Nephron (organoid): ENCODE data around the gene SPO11.

Source experiments
- H3K27ac Mint-ChIP-seq, 3 experiments: 2 replicates each; pipeline ENCODE4 v1.8.0; 2020; ENCODE audit warnings: mixed read lengths in 3 of 3, mild to moderate bottlenecking in 2 of 3, moderate library complexity in 1 of 3
- H3K27me3 Mint-ChIP-seq: 2 replicates; pipeline ENCODE4 v1.8.0; 2021; ENCODE audit warnings: low read depth, mild to moderate bottlenecking, moderate library complexity, mixed read lengths
- H3K36me3 Mint-ChIP-seq: 2 replicates; pipeline ENCODE4 v1.8.0; 2020; ENCODE audit warnings: low read depth, mixed read lengths
- H3K4me1 Mint-ChIP-seq: 2 replicates; pipeline ENCODE4 v1.8.0; 2020; ENCODE audit warnings: mixed read lengths
- H3K4me3 Mint-ChIP-seq, 3 experiments: 2 replicates each; pipeline ENCODE4 v1.8.0; 2020; ENCODE audit warnings: mild to moderate bottlenecking in 3 of 3, mixed read lengths in 3 of 3, moderate library complexity in 2 of 3
- H3K9me3 Mint-ChIP-seq: 2 replicates; pipeline ENCODE4 v1.8.0; 2020; ENCODE audit warnings: mixed read lengths
- CTCF ChIP-seq, 3 experiments: fragments of 200-600 bp; sonication (generic); IDR thresholded peaks; one replicate each; pipeline ENCODE4 v1.5.0; 2021; ENCODE audit warnings: antibody characterized with exemption in 3 of 3; ENCODE audit not compliant: unreplicated experiment in 3 of 3

The SPO11 gene

GRCh38 chr20:57391439-57392301 lies 62.1 kb downstream of the SPO11 start:
- peaks cover 43% of the 10 kb centered on the region for H3K4me1 Mint-ChIP-seq
- peaks cover 16% of the 10 kb centered on the region for H3K36me3 Mint-ChIP-seq

GRCh38 chr20:57392512-57393271 lies 63.1 kb downstream of the SPO11 start:
- H3K4me3 Mint-ChIP-seq = peak overlapping the region; percentile 86 to 95 (median 93)
- TF ChIP-seq CTCF (IDR thresholded peaks at IDR 0.05; ENCODE audit: unreplicated experiment in 3 of 3) = no peak
- H3K9me3 Mint-ChIP-seq = no peaks in the 10 kb centered on the region
- H3K27ac Mint-ChIP-seq = peak overlapping the region in 2 of 3 experiments; percentile 68 to 71
- peaks cover 51% of the 10 kb centered on the region for H3K4me1 Mint-ChIP-seq
- peaks cover 24% of the 10 kb centered on the region for H3K36me3 Mint-ChIP-seq
- peaks cover 9% of the 10 kb centered on the region for H3K27me3 Mint-ChIP-seq

More at GRCh38 chr20:57391439-57392301, 62.1 kb downstream of the SPO11 start:
- Mint-ChIP-seq H3K4me3 (peak overlapping the region; percentile 86 to 95 (median 93)), H3K9me3 (no peaks in the 10 kb centered on the region), H3K27me3 (peaks cover 9% of the 10 kb centered on the region), H3K27ac (peak overlapping the region; percentile 67 to 87 (median 68))
- TF ChIP-seq CTCF (IDR thresholded peaks at IDR 0.05; ENCODE audit: unreplicated experiment in 3 of 3) = no peak
